ENCODE measurements around the gene CCDC13. TPM values are rescaled to one million over a fixed set of nuclear protein-coding genes. Genes with fewer than 3 reads are reported as not detected.

The CCDC13 gene
- polyA plus RNA-seq, 2 of the 4 experiments (the other 2 are of a cell fraction): 0.41 to 0.47 TPM

- ATAC-seq (no peak), FAIRE-seq (no peak), DNase-seq (ENCODE audit: low read depth in 1 of 2, low spot score in 1 of 2) (no peak)
- 53% methylated on average over 2 of the region's 2 CpGs for whole genome bisulfite sequencing (ENCODE audit: missing lambda C conversion rate)
- Histone ChIP-seq H3K4me2 (no peak overlapping the region), H3K4me3 (no peak overlapping the region), H3K4me1 (peaks cover 6% of the 10 kb centered on the region; the same call in 2 of the 3 replicates), H3K9me3 (no peaks in the 10 kb centered on the region), H3K27ac (no peak overlapping the region)
- TF ChIP-seq HOXA7 (CRISPR knock-in tag; IDR thresholded peaks at IDR 0.05) (no peak), ZFP36 (IDR thresholded peaks at IDR 0.05; ENCODE audit: borderline replicate concordance, partially characterized antibody) (no peak), NR3C1 (IDR thresholded peaks at IDR 0.05) (no peak), RCOR1 (IDR thresholded peaks at IDR 0.05; ENCODE audit: low read depth, low read length) (no peak), MAX (IDR thresholded peaks at IDR 0.05) (no peak), POLR2AphosphoS2 (conservative IDR thresholded peaks at IDR 0.05; ENCODE audit: low read length) (no peak), KDM5A (IDR thresholded peaks at IDR 0.05) (no peak), SREBF2 (IDR thresholded peaks at IDR 0.05) (no peak), FOXS1 (CRISPR knock-in tag; IDR thresholded peaks at IDR 0.05) (no peak), EP300 (IDR thresholded peaks at IDR 0.05) (no peak), CBX2 (IDR thresholded peaks at IDR 0.05; ENCODE audit: borderline replicate concordance, low read depth) (no peak), PHF8 (IDR thresholded peaks at IDR 0.05; ENCODE audit: borderline replicate concordance, low read depth) (no peak), HOXB13 (CRISPR knock-in tag; IDR thresholded peaks at IDR 0.05; ENCODE audit: low read depth) (no peak), HEYL (CRISPR knock-in tag; IDR thresholded peaks at IDR 0.05) (no peak), REST (IDR thresholded peaks at IDR 0.05) (no peak), MAFK (IDR thresholded peaks at IDR 0.05; ENCODE audit: partially characterized antibody) (no peak), ATOH8 (CRISPR knock-in tag; IDR thresholded peaks at IDR 0.05; ENCODE audit: low read depth) (no peak), E2F6 (IDR thresholded peaks at IDR 0.05; ENCODE audit: borderline replicate concordance, low read depth) (no peak), MYC (IDR thresholded peaks at IDR 0.05; ENCODE audit: borderline replicate concordance, low read length) (no peak), TFCP2L1 (CRISPR knock-in tag; IDR thresholded peaks at IDR 0.05) (no peak)
- ChIA-PET CTCF (interaction anchor here (1.1 to 2.0 kb wide), 3 partner anchors 13 to 118 kb away, joined by 3 to 5 read pairs (median 4); no protein-coding TSS in a partner anchor), POLR2A (no interaction called here)
These were observed 10.0 kb downstream of the CCDC13 start for GRCh38 chr3:42763021-42763420.

GRCh38 chr3:42762046-42762724 lies 10.9 kb downstream of the CCDC13 start:
- no peak overlapping the region for H3K27ac ChIP-seq
- FAIRE-seq: no peak
- 74% methylated on average over 6 of the region's 6 CpGs for WGBS (ENCODE audit: missing lambda C conversion rate)
- no peak for ATAC-seq
- H3K9me3 ChIP-seq: no peaks in the 10 kb centered on the region
- POLR2A ChIA-PET: no interaction called here
- no peak for DNase-seq (ENCODE audit: low read depth in 1 of 2, low spot score in 1 of 2)
- CTCF ChIA-PET: interaction anchor here (0.8 to 2.0 kb wide), 3 partner anchors 12 to 119 kb away, joined by 4 to 5 read pairs (median 5); no protein-coding TSS in a partner anchor
- no peak overlapping the region for H3K4me2 ChIP-seq
- peaks cover 6% of the 10 kb centered on the region; the same call in 2 of the 3 replicates for H3K4me1 ChIP-seq
- no peak overlapping the region for H3K4me3 ChIP-seq
- TF ChIP-seq E2F6 (IDR thresholded peaks at IDR 0.05; ENCODE audit: borderline replicate concordance, low read depth) (no peak), SMC3 (IDR thresholded peaks at IDR 0.05) (no peak), NR3C1 (IDR thresholded peaks at IDR 0.05) (no peak), FOSB (CRISPR knock-in tag; IDR thresholded peaks at IDR 0.05) (no peak), CHD4 (IDR thresholded peaks at IDR 0.05; ENCODE audit: borderline replicate concordance) (no peak), CTCF (IDR thresholded peaks at IDR 0.05) (no peak), REST (IDR thresholded peaks at IDR 0.05) (no peak)

All from A549 (cell line).